Activated CD4-positive, alpha-beta T cell treated with anti-CD3 and anti-CD28 coated beads, Interleukin-2, amount 50 U/mL, for 48 hours (primary cell): Measurements from ENCODE around the gene ST8SIA1.

Experiments used
- DNase-seq, 2 experiments: peaks; one replicate each; pipeline ENCODE4 v3.0.0-alpha.2; 2020

The ST8SIA1 gene

GRCh38 chr12:22276867-22277266 is 57.6 kb downstream of the ST8SIA1 start:
- DNase-seq = no peak

- DNase-seq = no peak
Measured at GRCh38 chr12:22276313-22276712, 58.2 kb downstream of the ST8SIA1 start.

- no peak for DNase-seq
Measured at GRCh38 chr12:22275843-22276242, 58.7 kb downstream of the ST8SIA1 start.

GRCh38 chr12:22272335-22273151 is 62.0 kb downstream of the ST8SIA1 start:
- no peak for DNase-seq

GRCh38 chr12:22271023-22271422 is 63.5 kb downstream of the ST8SIA1 start:
- no peak for DNase-seq

- no peak for DNase-seq
Measured at GRCh38 chr12:22268973-22269372, 65.5 kb downstream of the ST8SIA1 start.

GRCh38 chr12:22268406-22268805 is 66.1 kb downstream of the ST8SIA1 start:
- no peak for DNase-seq

GRCh38 chr12:22266101-22266500 is 68.4 kb downstream of the ST8SIA1 start:
- DNase-seq = no peak

- no peak for DNase-seq
Measured at GRCh38 chr12:22264380-22264779, 70.1 kb downstream of the ST8SIA1 start.

GRCh38 chr12:22262309-22262708 is 72.2 kb downstream of the ST8SIA1 start:
- DNase-seq = no peak

- no peak for DNase-seq
Measured at GRCh38 chr12:22257100-22257499, 77.4 kb downstream of the ST8SIA1 start.

GRCh38 chr12:22256605-22257004 is 77.9 kb downstream of the ST8SIA1 start:
- DNase-seq = no peak

GRCh38 chr12:22256041-22256441 is 78.5 kb downstream of the ST8SIA1 start:
- no peak for DNase-seq

- no peak for DNase-seq
Measured at GRCh38 chr12:22255097-22255496, 79.4 kb downstream of the ST8SIA1 start.

GRCh38 chr12:22254478-22254877 is 80.0 kb downstream of the ST8SIA1 start:
- no peak for DNase-seq

GRCh38 chr12:22252057-22252456 is 82.5 kb downstream of the ST8SIA1 start:
- no peak for DNase-seq

- DNase-seq = no peak
Measured at GRCh38 chr12:22250762-22251161, 83.7 kb downstream of the ST8SIA1 start.

GRCh38 chr12:22248571-22249115 is 85.9 kb downstream of the ST8SIA1 start:
- no peak for DNase-seq

GRCh38 chr12:22248121-22248520 is 86.4 kb downstream of the ST8SIA1 start:
- DNase-seq = no peak

- DNase-seq = no peak
Measured at GRCh38 chr12:22246217-22246846, 88.2 kb downstream of the ST8SIA1 start.

- DNase-seq = no peak
Measured at GRCh38 chr12:22242726-22243125, 91.8 kb downstream of the ST8SIA1 start.

- no peak for DNase-seq
Measured at GRCh38 chr12:22238211-22238610, 96.3 kb downstream of the ST8SIA1 start.

GRCh38 chr12:22234561-22234960 is 99.9 kb downstream of the ST8SIA1 start:
- DNase-seq = no peak

GRCh38 chr12:22231836-22232235 is 102.7 kb downstream of the ST8SIA1 start:
- no peak for DNase-seq
